ENCODE results near the gene HSD17B14. TPM values are rescaled to one million over a fixed set of nuclear protein-coding genes. Genes with fewer than 3 reads are reported as not detected.
"Not testable (repeated sequence)": the region's sequence is repeated elsewhere in the genome, so short reads cannot be mapped to it uniquely, and the experiment has no call there.

HSD17B14 gene
- 1.2 TPM for total RNA-seq

DNA sequence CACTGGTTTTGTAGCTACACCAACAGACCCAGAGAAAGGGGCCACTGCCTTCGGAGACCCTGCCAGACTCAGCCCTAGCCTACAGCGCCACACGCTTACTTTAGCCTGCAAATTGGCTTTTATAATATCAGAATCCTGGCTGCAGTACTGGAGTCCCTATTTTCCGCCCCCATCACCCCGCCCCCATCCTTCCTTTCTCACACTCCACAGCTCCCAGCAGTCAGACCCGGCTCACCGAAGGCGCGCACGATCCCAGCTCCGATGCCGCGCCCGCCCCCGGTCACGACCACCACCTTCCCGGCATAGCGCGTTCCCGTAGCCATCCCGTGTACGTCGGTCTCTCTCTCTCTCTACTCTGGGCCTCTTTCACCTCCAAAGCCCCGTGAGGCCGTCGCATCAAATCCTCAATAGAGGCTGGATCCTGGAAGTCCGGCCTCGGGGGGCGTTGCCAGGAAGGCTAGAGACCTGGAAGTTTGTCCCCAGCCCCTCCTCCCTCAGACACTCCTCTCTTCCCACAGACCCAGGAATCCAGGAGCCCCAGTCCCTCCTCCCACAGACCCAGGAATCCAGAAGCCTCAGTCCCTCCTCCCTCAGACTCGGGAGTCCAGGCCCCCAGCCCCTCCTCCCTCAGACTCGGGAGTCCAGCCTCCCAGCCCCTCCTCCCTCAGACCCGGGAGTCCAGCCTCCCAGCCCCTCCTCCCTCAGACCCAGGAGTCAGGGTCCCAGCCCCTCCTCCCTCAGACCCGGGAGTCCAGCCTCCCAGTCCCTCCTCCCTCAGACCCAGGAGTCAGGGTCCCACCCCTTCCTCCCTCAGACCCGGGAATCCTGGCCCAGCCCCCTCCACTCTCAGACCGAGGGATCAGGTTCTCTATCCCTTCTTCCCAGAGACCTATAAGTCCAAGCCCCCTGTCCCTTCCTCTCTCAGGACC, at the start of gene HSD17B14:
Gene HSD17B14, minus strand, starts transcription at position 403 of the 929 bp plus-strand sequence. Its CDS starts 80 bp downstream, at position 323.
- peak; percentile 65 for DNase-seq

DNA sequence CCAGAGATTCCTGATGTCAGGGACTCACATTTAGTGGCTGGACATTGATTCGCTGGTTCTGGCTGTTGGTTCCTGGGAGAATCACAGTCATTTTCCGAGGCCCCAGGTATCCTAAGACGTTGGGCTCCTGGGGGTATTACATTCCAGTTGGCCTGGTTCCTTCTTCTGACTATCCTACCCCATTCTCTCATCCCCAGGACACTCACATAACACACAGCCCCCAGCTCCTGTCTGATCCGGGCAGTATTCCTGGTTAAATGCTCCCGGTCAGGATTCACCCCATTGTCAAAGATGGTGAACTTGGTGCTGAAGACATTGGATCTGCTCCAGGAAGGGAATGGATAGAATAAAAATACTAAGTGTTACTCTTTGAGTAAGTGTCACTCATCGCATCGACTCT, 47.4 kb upstream of the HSD17B14 start:
- DNase-seq, result no peak

DNA sequence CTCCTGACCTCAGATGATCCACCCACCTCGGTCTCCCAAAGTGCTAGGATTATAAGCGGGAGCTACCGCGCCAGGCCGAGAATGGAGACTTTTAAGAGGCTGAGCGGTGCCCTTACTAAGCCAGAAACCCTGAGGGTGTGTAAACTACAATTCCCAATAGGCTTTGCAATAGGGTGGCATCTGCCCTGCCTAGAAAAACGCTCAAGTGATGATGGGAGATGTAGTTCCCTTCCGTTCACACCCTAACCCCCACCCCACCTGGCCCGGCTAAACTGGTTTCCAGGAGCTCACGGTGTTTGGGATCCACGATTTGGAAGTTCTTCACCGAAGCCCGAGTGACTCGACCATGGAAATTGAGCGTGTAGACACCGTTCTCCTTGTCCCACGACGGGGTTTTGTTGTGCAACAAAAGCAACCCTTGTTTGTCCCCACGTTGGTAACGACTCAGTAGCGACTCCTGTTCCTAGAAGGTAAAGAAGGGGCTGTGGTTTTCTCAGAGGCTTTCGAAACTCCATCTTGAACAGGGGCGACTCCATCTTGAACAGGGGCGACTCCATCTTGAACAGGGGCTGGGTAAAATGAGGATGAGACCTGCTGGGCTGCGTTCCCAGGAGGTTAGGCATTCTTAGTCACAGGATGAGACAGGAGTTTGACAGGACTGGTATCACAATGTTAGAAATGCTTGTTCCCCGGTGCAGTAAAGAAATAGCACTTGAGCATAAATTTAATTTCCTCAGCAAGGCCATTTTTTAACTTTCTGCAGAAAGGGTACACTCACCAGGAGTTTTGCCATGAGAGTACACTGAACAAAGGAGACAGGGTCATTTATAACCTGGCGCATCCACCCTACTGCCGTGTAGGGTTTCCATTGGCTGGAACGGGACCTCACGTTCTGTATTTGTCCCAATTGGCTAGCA, 45.7 kb upstream of the HSD17B14 start:
- DNase-seq, result peak; percentile 43

DNA sequence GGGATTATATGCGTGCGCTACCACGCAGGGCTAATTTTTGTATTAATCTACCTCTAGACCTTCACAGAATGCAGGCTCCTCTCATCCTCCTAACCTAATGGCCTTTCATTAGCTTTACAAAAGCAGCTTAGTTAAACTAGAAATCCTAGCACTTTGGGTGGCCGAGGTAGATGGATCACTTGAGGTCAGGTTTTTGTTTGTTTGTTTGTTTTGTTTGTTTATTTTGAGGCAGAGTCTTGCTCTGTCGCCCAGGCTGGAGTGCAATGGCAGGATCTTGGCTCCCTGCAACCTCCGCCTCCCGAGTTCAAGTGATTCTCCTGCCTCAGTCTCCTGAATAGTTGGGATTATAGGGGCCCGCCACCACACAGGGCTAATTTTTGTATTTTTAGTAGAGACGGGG, 43.4 kb upstream of the HSD17B14 start:
- not testable (repeated sequence) for DNase-seq

DNA sequence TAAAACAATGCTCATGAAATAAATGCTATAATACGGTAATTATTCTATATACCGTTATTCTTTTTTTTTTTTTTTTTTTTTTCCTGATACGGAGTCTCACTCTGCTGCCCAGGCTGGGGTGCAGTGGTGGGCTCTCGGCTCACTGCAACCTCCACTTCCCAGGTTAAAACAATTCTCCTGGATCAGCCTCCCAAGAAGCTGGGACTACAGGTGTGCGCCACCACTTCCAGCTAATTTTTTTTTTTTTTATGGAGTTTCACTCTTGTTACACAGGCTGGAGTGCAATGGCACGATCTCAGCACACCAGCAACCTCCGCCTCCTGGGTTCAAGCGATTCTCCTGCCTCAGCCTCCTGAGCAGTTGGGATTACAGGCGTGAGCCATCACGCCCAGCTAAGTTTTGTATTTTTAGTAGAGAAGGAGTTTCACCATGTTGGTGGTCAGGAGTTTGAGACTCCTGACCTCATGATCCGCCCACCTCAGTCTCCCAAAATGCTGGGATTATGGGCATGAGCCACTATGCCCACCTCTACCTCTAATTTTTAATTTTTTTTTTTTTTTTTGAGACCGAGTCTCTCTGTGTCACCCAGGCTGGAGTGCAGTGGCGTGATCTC, 42.8 kb upstream of the HSD17B14 start:
- DNase-seq, result no peak

DNA sequence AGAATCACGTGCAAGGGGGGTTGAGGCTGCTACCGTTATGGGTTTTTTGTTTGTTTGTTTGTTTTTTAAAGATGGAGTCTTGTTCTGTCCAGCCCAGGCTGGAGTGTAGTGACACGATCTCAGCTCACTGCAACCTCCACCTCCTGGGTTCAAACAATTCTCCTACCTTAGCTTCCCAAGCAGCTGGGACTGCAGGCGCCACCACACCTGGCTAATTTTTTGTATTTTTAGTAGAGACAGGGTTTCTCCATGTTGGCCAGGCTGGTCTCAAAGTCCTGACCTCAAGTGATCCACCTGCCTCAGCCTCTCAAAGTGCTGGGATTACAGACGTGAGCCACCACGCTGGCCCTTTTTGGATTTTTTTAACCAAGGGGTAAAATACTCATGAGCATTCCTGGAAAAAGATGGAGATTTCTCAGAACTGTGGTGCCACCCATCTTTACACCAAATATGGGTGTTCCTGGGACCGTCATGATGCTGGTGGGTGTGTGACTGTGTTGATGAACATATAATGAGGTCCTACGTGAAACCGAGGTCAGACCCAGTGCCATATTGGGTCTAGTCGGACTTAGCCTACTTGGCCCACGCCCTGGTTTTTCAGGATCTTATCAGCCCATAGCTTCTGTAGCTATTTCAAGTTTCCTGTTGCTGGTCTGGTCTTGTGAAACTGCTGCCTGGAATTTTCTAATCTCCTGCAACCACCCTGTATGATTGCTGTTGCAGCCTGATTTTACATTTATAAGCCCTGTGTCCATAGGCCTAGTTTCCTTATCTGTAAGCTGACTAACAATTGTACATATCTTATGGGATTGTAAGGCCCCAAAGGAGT, 42.1 kb upstream of the HSD17B14 start:
- DNase-seq, result peak; percentile 35

DNA sequence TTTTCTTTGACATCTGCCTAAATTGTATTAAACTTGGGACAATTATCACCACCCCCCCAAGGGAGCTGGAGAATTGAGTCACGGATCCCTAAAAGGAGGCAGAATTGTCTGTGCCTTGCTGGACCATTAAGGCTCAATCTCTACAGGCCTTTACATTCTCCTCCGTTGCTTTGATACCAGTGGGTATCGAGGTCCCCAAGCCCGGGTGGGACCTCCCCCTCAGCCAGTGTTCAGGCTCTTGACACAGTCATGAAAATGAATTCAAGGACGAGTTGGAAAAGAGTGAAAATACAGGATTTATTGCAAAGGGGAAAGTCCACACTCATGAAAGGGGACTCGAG, 41.5 kb upstream of the HSD17B14 start:
- DNase-seq, result no peak

DNA sequence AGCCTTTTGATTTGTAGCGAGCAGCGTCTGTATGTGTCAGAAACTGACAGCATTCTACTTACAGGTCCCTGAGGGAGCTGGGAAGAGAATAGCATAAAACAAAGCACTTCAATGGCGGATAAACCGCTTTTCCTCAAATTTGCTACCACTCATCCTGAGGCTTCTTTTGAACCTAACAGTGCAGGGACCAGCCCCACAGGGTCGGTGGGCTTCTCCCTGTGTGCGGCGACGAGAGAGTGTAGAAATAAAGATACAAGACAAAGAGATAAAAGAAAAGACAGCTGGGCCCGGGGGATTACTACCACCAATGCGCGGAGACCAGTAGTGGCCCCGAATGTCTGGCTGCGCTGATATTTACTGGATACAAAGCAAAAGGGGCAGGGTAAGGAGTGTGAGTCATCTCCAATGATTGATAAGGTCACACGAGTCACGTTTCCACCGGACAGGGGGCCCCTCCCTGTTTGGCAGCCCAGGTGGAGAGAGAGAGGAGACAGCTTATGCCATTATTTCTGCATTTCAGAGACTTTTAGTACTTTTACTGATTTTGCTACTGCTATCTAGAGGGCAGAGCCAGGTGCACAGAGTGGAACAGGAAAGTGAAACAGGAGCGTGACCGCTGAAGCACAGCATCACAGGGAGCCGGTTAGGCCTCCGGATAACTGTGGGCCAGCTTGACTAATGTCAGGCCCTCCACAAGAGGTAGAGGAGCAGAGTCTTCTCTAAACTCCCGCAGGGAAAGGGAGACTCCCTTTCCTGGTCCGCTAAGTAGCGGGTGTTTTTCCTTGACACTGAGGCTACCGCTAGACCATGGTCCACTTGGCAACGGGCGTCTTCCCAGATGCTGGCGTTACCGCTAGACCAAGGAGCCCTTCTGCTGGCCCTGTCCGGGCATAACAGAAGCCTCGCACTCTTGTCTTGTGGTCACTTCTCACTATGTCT, 40.0 kb upstream of the HSD17B14 start:
- DNase-seq, result not testable (repeated sequence)

DNA sequence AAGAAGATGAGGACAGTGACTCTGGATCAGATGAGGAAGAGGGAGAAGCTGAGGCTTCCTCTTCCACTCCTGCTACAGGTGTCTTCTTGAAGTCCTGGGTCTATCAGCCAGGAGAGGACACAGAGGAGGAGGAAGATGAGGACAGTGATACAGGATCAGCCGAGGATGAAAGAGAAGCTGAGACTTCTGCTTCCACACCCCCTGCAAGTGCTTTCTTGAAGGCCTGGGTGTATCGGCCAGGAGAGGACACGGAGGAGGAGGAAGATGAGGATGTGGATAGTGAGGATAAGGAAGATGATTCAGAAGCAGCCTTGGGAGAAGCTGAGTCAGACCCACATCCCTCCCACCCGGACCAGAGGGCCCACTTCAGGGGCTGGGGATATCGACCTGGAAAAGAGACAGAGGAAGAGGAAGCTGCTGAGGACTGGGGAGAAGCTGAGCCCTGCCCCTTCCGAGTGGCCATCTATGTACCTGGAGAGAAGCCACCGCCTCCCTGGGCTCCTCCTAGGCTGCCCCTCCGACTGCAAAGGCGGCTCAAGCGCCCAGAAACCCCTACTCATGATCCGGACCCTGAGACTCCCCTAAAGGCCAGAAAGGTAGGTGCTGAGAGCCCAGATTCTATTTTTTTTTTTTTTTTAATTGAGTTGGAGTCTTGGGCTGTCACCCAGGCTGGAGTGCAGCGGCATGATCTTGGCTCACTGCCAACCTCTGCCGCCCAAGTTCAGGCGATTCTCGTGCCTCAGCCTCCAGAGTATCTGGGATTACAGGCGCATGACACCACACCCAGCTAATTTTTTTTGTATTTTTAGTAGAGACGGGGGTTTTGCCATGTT, 38.2 kb upstream of the HSD17B14 start:
- DNase-seq, result no peak

DNA sequence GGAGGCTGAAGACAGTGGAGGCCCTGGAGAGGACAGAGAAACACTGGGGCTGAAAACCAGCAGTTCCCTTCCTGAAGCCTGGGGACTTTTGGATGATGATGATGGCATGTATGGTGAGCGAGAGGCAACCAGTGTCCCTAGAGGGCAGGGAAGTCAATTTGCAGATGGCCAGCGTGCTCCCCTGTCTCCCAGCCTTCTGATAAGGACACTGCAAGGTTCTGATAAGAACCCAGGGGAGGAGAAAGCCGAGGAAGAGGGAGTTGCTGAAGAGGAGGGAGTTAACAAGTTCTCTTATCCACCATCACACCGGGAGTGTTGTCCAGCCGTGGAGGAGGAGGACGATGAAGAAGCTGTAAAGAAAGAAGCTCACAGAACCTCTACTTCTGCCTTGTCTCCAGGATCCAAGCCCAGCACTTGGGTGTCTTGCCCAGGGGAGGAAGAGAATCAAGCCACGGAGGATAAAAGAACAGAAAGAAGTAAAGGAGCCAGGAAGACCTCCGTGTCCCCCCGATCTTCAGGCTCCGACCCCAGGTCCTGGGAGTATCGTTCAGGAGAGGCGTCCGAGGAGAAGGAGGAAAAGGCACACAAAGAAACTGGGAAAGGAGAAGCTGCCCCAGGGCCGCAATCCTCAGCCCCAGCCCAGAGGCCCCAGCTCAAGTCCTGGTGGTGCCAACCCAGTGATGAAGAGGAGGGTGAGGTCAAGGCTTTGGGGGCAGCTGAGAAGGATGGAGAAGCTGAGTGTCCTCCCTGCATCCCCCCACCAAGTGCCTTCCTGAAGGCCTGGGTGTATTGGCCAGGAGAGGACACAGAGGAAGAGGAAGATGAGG, 37.4 kb upstream of the HSD17B14 start:
- DNase-seq, result peak; percentile 38

DNA sequence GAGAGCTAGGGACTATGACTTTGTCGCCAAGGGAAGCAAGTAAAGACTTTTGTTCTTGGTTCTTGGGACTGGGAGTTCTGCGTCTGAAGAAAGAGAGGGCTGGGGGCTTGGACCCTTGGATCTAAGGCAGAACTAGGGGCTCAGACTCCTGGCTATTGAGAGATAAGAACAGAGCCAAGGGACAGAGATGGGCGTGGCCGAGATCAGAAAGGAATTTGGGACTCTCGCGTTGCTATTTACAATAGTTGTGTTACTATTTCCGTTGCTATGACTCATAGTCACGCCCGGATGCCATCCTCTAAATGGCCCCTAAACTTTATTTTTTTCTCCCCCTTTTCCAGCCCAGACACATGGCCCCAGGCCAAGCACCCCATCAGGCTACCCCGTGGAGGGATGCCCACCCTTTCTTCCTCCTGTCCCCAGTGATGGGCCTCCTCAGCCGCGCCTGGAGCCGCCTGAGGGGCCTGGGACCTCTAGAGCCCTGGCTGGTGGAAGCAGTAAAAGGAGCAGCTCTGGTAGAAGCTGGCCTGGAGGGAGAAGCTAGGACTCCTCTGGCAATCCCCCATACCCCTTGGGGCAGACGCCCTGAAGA, 36.7 kb upstream of the HSD17B14 start:
- DNase-seq, result peak; percentile 96

DNA sequence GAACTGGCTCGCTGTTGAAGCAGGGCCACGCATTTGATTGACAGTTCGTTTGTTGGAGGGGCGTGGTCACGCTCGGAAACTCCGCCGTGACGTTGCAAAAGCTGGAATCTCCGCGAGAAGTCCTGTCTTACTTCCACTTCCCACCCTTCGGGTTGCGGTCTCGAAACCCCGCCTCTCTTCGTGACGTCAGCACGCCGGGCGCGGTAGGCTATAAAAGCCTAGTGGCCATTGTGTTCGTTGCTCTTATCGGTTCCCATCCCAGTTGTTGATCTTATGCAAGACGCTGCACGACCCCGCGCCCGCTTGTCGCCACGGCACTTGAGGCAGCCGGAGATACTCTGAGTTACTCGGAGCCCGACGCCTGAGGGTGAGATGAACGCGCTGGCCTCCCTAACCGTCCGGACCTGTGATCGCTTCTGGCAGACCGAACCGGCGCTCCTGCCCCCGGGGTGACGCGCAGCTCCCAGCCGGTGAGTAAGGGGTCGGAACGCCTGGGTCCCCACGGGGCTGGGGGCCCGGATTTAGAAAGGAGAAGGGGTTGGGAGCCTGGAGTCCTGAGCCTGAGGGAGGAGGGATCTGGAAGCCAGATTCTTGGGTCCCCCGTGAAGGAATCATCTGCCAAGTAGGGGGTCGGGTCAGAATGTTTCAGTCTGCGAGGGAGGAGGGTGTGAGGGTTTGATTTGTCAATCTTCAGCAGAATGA, 36.0 kb upstream of the HSD17B14 start, which contains the start of gene PPP1R15A:
Gene PPP1R15A, plus strand, starts transcription at position 240 of the 702 bp plus-strand sequence. CDS start 813 bp downstream, outside the sequence.
- peak; percentile 99 for DNase-seq

DNA sequence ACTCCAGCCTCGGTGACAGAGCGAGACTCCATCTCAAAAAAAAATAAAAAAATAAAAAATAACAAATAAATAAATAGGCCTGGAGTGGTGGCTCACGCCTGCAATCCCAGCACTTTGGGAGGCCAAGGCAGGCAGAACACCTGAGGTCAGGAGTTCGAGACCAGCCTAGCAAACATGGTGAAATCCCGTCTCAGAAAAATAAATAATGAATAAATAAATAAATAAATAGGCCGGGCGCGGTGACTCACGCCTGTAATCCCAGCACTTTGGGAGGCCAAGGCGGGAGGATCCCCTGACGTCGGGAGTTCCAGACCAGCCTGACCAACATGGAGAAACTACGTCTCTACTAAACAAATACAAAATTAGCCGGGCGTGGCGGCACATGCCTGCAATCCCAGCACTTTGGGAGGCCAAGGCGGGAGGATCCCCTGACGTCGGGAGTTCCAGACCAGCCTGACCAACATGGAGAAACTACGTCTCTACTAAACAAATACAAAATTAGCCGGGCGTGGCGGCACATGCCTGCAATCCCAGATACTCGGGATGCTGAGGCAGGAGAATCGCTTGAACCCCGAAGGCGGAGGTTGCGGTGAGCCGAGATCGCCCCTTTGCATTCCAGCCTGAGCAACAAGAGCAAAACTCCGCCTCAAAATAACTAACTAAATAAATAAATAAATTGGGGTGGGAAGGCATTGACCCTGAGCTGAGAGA, 35.3 kb upstream of the HSD17B14 start:
- DNase-seq, result not testable (repeated sequence)

DNA sequence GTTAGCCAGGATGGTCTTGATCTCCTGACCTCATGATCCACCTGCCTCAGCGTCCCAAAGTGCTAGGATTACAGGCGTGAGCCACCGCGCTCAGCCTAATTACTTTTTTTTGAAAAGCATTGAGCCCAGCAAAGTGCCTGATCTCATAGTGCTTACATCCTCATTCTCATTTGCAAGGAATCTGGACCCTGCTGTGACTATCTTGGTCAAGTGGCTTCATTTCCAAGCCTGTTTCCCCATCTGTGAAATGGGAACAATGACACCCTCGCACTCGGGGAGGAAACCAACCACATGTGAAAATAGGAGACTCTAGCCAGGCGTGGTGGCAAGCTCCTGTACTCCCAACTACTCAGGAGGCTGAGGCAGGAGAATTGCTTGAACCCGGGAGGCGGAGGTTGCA, 33.8 kb upstream of the HSD17B14 start:
- DNase-seq, result no peak

DNA sequence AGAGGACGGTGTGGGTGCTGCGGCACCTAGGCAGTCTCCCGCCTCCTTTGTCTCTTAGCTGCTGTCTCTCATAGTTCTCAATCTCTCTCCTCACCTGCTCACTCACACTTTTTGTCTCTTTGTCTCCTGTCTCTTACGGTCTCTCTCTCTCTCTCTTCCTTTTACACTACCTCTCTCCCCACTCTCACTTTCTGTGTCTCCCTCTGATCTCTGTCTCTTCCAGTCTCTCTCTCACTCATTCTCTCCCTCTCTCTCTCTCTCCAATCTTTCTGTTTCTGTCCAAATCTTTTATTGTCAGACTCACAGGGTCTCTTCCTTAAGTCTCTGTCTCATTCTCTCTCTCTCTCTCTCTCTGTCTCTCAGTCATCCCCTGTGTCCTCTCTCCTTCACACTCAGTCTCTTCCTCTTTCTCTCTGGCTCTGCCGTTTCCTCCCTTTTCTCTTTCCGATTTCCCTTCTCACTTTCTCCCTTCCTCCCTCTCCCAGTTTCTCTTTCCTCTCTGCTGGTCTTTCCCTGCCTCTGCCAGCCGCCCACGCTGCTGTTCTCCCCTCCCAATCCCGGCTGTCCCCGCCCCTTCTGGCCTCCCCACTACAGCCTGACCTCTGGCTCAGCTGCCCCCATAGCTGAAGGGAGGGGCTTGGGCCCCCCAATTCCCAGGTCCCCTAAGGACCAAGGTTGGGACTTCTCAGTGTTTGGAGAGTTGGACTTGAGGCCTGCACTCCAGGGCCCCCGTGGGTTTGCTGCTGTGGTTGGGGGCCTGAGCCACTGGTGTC, 32.0 kb upstream of the HSD17B14 start, which contains the start of gene PLEKHA4:
Gene PLEKHA4, minus strand, starts transcription at position 504 of the 773 bp plus-strand sequence. CDS start 997 bp downstream, outside the sequence.
- DNase-seq, result peak; percentile 71

DNA sequence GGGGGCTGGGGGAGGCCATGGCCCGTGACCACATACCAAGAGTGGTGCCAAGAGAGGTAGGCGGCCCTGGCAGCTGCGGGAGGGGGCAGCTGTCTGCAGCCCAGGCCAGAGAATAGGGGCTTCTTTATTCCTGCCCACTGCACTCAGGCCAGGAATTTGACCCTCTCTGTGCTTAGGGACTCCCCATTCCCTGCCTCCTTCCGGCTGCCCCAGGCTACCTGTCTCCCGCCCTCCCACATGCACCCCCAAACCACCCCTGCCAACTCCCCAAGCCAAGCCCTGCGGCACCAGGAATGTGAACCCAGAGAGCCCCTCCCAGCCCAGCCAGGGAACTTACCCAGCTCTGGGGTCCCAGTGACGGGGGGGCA, 31.4 kb upstream of the HSD17B14 start:
- DNase-seq, result peak; percentile 53

Data from tongue (tissue), 2 donors.